IMR-90 (cell line): ENCODE data around the gene CH25H. TPM values are rescaled to one million over a fixed set of nuclear protein-coding genes. Genes with fewer than 3 reads are reported as not detected.

Experiments
- ATAC-seq: fragments of 200-7000 bp; cut with Tn5 transposase; 2 replicates; pipeline ENCODE4 v1.9.1; 2020; ENCODE audit warnings: low read depth, mild to moderate bottlenecking, moderate library complexity
- BruUV-seq: library from RNA; stranded (reverse); fragments of 400-500 nt; replicated peaks from 2 replicates; lab custom pipeline; 2021; lab: Mats Ljungman, UMichigan
- CTCF ChIA-PET: fragments of 300-600 bp; formaldehyde crosslinking; extraction: SDS; loops from one replicate; lab custom pipeline; 2021; ENCODE audit warnings: antibody characterized with exemption; lab: Yijun Ruan, JAX
- POLR2A ChIA-PET: fragments of 300-600 bp; sonication (Branson Sonifier 250); formaldehyde crosslinking; loops from one replicate; lab custom pipeline; 2022; ENCODE audit warnings: antibody characterized with exemption; ENCODE audit not compliant: unreplicated experiment; lab: Charles Lee
- DNase-seq: peaks from one replicate; pipeline ENCODE4 v3.0.0; 2013
- H2AFZ ChIP-seq: replicated peaks from 2 replicates; pipeline ENCODE3; 2013; ENCODE audit warnings: low read length, mild to moderate bottlenecking; ENCODE audit not compliant: poor library complexity
- H2AK5ac ChIP-seq: 2 replicates; pipeline ENCODE4 v1.6.1; 2013; ENCODE audit warnings: low read depth, low read length, inconsistent platforms
- H2AK9ac ChIP-seq: replicated peaks from 2 replicates; pipeline ENCODE3; 2013; ENCODE audit warnings: mild to moderate bottlenecking, low read depth, low read length, moderate library complexity; ENCODE audit not compliant: poor library complexity
- H2BK120ac ChIP-seq: 2 replicates; pipeline ENCODE4 v1.6.1; 2013; ENCODE audit warnings: low read depth, low read length, inconsistent platforms
- H2BK15ac ChIP-seq: 3 replicates; pipeline ENCODE4 v1.6.1; 2013; ENCODE audit warnings: low read depth, low read length, inconsistent platforms
- H2BK20ac ChIP-seq: 2 replicates; pipeline ENCODE4 v1.6.1; 2013; ENCODE audit warnings: low read depth, mild to moderate bottlenecking, inconsistent platforms, low read length, moderate library complexity
- H2BK5ac ChIP-seq: 2 replicates; pipeline ENCODE4 v1.6.1; 2013; ENCODE audit warnings: mild to moderate bottlenecking, low read depth, low read length, inconsistent platforms; ENCODE audit not compliant: poor library complexity, severe bottlenecking
- H3K14ac ChIP-seq: replicated peaks from 2 replicates; pipeline ENCODE4 v1.6.1; 2013; ENCODE audit warnings: low read depth, low read length, inconsistent platforms
- H3K18ac ChIP-seq: 2 replicates; pipeline ENCODE4 v1.6.1; 2013; ENCODE audit warnings: low read depth, low read length, control low read depth
- H3K23ac ChIP-seq: 2 replicates; pipeline ENCODE4 v1.6.1; 2013; ENCODE audit warnings: low read depth, low read length, inconsistent platforms
- H3K27ac ChIP-seq: 2 replicates; pipeline ENCODE4 v1.5.1; 2013; ENCODE audit warnings: mild to moderate bottlenecking, control low read depth, low read length; ENCODE audit not compliant: insufficient read depth
- H3K27me3 ChIP-seq: 2 replicates; pipeline ENCODE4 v1.6.1; 2013; ENCODE audit warnings: low read length; ENCODE audit not compliant: control insufficient read depth, insufficient read depth
- H3K36me3 ChIP-seq: 2 replicates; pipeline ENCODE4 v1.6.1; 2013; ENCODE audit warnings: low read length, mixed read lengths; ENCODE audit not compliant: control insufficient read depth, insufficient read depth
- H3K4ac ChIP-seq: 2 replicates; pipeline ENCODE4 v1.6.1; 2013; ENCODE audit warnings: low read depth, low read length, inconsistent platforms
- H3K4me1 ChIP-seq: 2 replicates; pipeline ENCODE4 v1.6.1; 2013; ENCODE audit warnings: low read length, mixed read lengths; ENCODE audit not compliant: control insufficient read depth, insufficient read depth
- H3K4me2 ChIP-seq: 2 replicates; pipeline ENCODE4 v1.6.1; 2013; ENCODE audit warnings: low read depth, mild to moderate bottlenecking, control low read depth, low read length, moderate library complexity
- H3K4me3 ChIP-seq: 2 replicates; pipeline ENCODE4 v1.5.1; 2013; ENCODE audit warnings: low read depth, mild to moderate bottlenecking, control low read depth, low read length, moderate library complexity; ENCODE audit not compliant: insufficient read depth
- H3K56ac ChIP-seq: 2 replicates; pipeline ENCODE4 v1.6.1; 2013; ENCODE audit warnings: low read length, inconsistent platforms; ENCODE audit not compliant: insufficient read depth; ENCODE audit errors: extremely low read depth
- H3K79me1 ChIP-seq, 2 experiments: 2 replicates each; pipeline ENCODE4 v1.6.1; 2013; ENCODE audit warnings: low read length in 2 of 2, inconsistent platforms in 1 of 2, low read depth in 1 of 2
- H3K9ac ChIP-seq: 2 replicates; pipeline ENCODE4 v1.6.1; 2013; ENCODE audit warnings: low read depth, low read length, control low read depth
- H3K9me1 ChIP-seq: 2 replicates; pipeline ENCODE4 v1.6.1; 2013; ENCODE audit warnings: low read length, inconsistent platforms; ENCODE audit not compliant: insufficient read depth
- H3K9me3 ChIP-seq: 2 replicates; pipeline ENCODE4 v1.6.1; 2013; ENCODE audit warnings: low read length; ENCODE audit not compliant: control insufficient read depth, insufficient read depth
- H4K20me1 ChIP-seq: 2 replicates; pipeline ENCODE4 v1.6.1; 2013; ENCODE audit warnings: low read length, inconsistent platforms; ENCODE audit not compliant: insufficient read depth
- H4K5ac ChIP-seq: 2 replicates; pipeline ENCODE4 v1.6.1; 2013; ENCODE audit warnings: mild to moderate bottlenecking, low read depth, low read length, control low read depth
- H4K8ac ChIP-seq, 2 experiments: 2 replicates each; pipeline ENCODE4 v1.6.1; 2013; ENCODE audit warnings: low read depth in 2 of 2, low read length in 2 of 2, control low read depth in 1 of 2, inconsistent platforms in 1 of 2
- H4K91ac ChIP-seq: 2 replicates; pipeline ENCODE4 v1.6.1; 2013; ENCODE audit warnings: low read depth, low read length, inconsistent platforms; ENCODE audit not compliant: insufficient read depth
- BHLHE40 ChIP-seq: fragments of 150-350 bp; IDR thresholded peaks from 2 replicates; pipeline ENCODE4 v1.6.1; 2016; ENCODE audit warnings: mild to moderate bottlenecking, low read depth, low read length
- CEBPB ChIP-seq: IDR thresholded peaks from 2 replicates; pipeline ENCODE4 v1.6.1; 2012; ENCODE audit warnings: low read depth, low read length, improper control_type of control experiment
- CHD1 ChIP-seq: IDR thresholded peaks from 2 replicates; pipeline ENCODE4 v1.6.1; 2012; ENCODE audit warnings: low read depth, low read length, improper control_type of control experiment
- FOS ChIP-seq: fragments of 150-350 bp; IDR thresholded peaks from 2 replicates; pipeline ENCODE4 v1.6.1; 2016; ENCODE audit warnings: low read depth, low read length
- MAFK ChIP-seq: IDR thresholded peaks from 2 replicates; pipeline ENCODE4 v1.6.1; 2012; ENCODE audit warnings: low read depth, low read length, improper control_type of control experiment
- MAZ ChIP-seq: IDR thresholded peaks from 2 replicates; pipeline ENCODE4 v1.6.1; 2012; ENCODE audit warnings: low read depth, mild to moderate bottlenecking, low read length, improper control_type of control experiment, moderate library complexity, borderline replicate concordance
- MXI1 ChIP-seq: IDR thresholded peaks from 2 replicates; pipeline ENCODE4 v1.6.1; 2012; ENCODE audit warnings: low read depth, mild to moderate bottlenecking, low read length, moderate library complexity, borderline replicate concordance
- NFE2L2 ChIP-seq: fragments of 150-350 bp; IDR thresholded peaks from 2 replicates; pipeline ENCODE4 v1.6.1; 2016; ENCODE audit warnings: low read depth, mild to moderate bottlenecking, low read length
- POLR2A ChIP-seq: IDR thresholded peaks from 2 replicates; pipeline ENCODE4 v1.6.1; 2012; ENCODE audit warnings: mild to moderate bottlenecking, low read depth, low read length
- RAD21 ChIP-seq: IDR thresholded peaks from 2 replicates; pipeline ENCODE4 v1.6.1; 2012; ENCODE audit warnings: low read length, improper control_type of control experiment
- RCOR1 ChIP-seq: IDR thresholded peaks from 2 replicates; pipeline ENCODE4 v1.6.1; 2012; ENCODE audit warnings: mild to moderate bottlenecking, low read length, improper control_type of control experiment; ENCODE audit not compliant: insufficient replicate concordance
- RFX5 ChIP-seq: IDR thresholded peaks from 2 replicates; pipeline ENCODE4 v1.8.0; 2012; ENCODE audit warnings: low read depth, mild to moderate bottlenecking, low read length, moderate library complexity
- SMC3 ChIP-seq: fragments of 150-350 bp; IDR thresholded peaks from 2 replicates; pipeline ENCODE4 v1.6.1; 2016; ENCODE audit warnings: low read depth, mild to moderate bottlenecking, antibody characterized with exemption, low read length, moderate library complexity
- WGBS, 2 experiments: methylation state at CpG; one replicate each; pipeline versions ENCODE4 v1.1.5 to v1.1.7; 2013; ENCODE audit warnings: missing lambda C conversion rate in 2 of 2; ENCODE audit not compliant: insufficient read length in 1 of 2; ENCODE audit errors: extremely low coverage in 2 of 2; 5-methylcytosine and 5-hydroxymethylcytosine counted together
- dilution Hi-C: fragments of 300-500 bp; cut with HindIII; formaldehyde crosslinking; loops from one replicate; pipeline ENCODE4 v1.14.3; 2018; ENCODE audit warnings: low sequenced_read_pairs; ENCODE audit not compliant: unreplicated experiment
- in situ Hi-C: fragments of 300-500 bp; cut with MboI; formaldehyde crosslinking; loops from 3 replicates; pipeline ENCODE4 v1.14.3; 2019; ENCODE audit warnings: low sequenced_read_pairs, inconsistent platforms, mixed read lengths
- intact Hi-C: fragments of 100-400 bp; cut with micrococcal nuclease; formaldehyde crosslinking; loops from 2 replicates; pipeline ENCODE4 v1.10.0; 2022
- polyA plus RNA-seq, 3 experiments: library from polyadenylated mRNA; depleted of rRNA; stranded (reverse); fragments of >200 nt; gene quantifications; 2 replicates each; pipeline ENCODE4 v1.2.3, GENCODE V29; 2012; ENCODE audit warnings: low replicate concordance in 1 of 3
- total RNA-seq: library from RNA; depleted of rRNA; stranded (reverse); fragments of >200 nt; gene quantifications from 2 replicates; pipeline ENCODE4 v1.2.3, GENCODE V29; 2012
- TF ChIP-seq, protein P1 (sequence below): fragments of 150-350 bp; IDR thresholded peaks from 2 replicates; pipeline ENCODE4 v1.6.1; 2016; ENCODE audit warnings: low read depth, mild to moderate bottlenecking, low read length, moderate library complexity, borderline replicate concordance
- TF ChIP-seq, protein P2 (sequence below): fragments of 150-350 bp; IDR thresholded peaks from 2 replicates; pipeline ENCODE4 v1.6.1; 2017; ENCODE audit warnings: mild to moderate bottlenecking, antibody characterized with exemption, low read length, low read depth
- TF ChIP-seq, protein P3 (sequence below): conservative IDR thresholded peaks from 2 replicates; pipeline ENCODE4 v1.5.1; 2012; ENCODE audit warnings: mild to moderate bottlenecking, low read depth, low read length, improper control_type of control experiment

CH25H gene
- total and polyA plus RNA-seq, 2 of the 4 experiments (the other 2 are of a cell fraction): 0.12 to 0.18 TPM

- Histone ChIP-seq H2AFZ (no peak overlapping the region), H2BK5ac (no peak overlapping the region), H3K27me3 (no peaks in the 10 kb centered on the region), H4K8ac (no peak overlapping the region), H3K4me3 (no peak overlapping the region), H3K18ac (no peak overlapping the region), H2BK20ac (no peak overlapping the region), H3K4me1 (peaks cover 6% of the 10 kb centered on the region; the same call in 1 of the 2 replicates), H4K91ac (no peak overlapping the region), H3K36me3 (no peaks in the 10 kb centered on the region), H3K9me3 (no peaks in the 10 kb centered on the region), H3K56ac (no peak overlapping the region), H3K9me1 (peaks cover 5% of the 10 kb centered on the region), H3K4ac (no peak overlapping the region), H2BK15ac (no peak overlapping the region), H2BK120ac (no peak overlapping the region), H4K5ac (no peak overlapping the region), H2AK9ac (no peak overlapping the region), H3K79me1 (no peaks in the 10 kb centered on the region), H3K14ac (no peak overlapping the region), H3K9ac (no peak overlapping the region), H3K27ac (no peak overlapping the region), H4K20me1 (no peaks in the 10 kb centered on the region), H3K4me2 (no peak overlapping the region), H3K23ac (no peak overlapping the region), H2AK5ac (no peak overlapping the region)
- ATAC-seq: no peak
- in situ Hi-C loops (no loop called here), dilution Hi-C loops (no loop called here), intact Hi-C loops (no loop called here)
- ChIA-PET CTCF (interaction anchor here (1.1 kb wide), 1 partner anchor 9 kb away, joined by 3 read pairs; no protein-coding TSS in a partner anchor), POLR2A (no interaction called here)
- TF ChIP-seq POLR2A (no peak), NFE2L2 (no peak), RFX5 (no peak), SMC3 (no peak), FOS (no peak), MXI1 (no peak), RAD21 (no peak), BHLHE40 (no peak), CHD1 (no peak), MAFK (no peak), MAZ (no peak), RCOR1 (no peak), CEBPB (no peak)
- TF ChIP-seq, protein P1, sequence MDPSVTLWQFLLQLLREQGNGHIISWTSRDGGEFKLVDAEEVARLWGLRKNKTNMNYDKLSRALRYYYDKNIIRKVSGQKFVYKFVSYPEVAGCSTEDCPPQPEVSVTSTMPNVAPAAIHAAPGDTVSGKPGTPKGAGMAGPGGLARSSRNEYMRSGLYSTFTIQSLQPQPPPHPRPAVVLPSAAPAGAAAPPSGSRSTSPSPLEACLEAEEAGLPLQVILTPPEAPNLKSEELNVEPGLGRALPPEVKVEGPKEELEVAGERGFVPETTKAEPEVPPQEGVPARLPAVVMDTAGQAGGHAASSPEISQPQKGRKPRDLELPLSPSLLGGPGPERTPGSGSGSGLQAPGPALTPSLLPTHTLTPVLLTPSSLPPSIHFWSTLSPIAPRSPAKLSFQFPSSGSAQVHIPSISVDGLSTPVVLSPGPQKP: no peak
- TF ChIP-seq, protein P2, sequence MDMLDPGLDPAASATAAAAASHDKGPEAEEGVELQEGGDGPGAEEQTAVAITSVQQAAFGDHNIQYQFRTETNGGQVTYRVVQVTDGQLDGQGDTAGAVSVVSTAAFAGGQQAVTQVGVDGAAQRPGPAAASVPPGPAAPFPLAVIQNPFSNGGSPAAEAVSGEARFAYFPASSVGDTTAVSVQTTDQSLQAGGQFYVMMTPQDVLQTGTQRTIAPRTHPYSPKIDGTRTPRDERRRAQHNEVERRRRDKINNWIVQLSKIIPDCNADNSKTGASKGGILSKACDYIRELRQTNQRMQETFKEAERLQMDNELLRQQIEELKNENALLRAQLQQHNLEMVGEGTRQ: no peak
- TF ChIP-seq, protein P3, sequence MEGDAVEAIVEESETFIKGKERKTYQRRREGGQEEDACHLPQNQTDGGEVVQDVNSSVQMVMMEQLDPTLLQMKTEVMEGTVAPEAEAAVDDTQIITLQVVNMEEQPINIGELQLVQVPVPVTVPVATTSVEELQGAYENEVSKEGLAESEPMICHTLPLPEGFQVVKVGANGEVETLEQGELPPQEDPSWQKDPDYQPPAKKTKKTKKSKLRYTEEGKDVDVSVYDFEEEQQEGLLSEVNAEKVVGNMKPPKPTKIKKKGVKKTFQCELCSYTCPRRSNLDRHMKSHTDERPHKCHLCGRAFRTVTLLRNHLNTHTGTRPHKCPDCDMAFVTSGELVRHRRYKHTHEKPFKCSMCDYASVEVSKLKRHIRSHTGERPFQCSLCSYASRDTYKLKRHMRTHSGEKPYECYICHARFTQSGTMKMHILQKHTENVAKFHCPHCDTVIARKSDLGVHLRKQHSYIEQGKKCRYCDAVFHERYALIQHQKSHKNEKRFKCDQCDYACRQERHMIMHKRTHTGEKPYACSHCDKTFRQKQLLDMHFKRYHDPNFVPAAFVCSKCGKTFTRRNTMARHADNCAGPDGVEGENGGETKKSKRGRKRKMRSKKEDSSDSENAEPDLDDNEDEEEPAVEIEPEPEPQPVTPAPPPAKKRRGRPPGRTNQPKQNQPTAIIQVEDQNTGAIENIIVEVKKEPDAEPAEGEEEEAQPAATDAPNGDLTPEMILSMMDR: no peak
- BruUV-seq: no TSS peak
- no CpG with 5 or more reads among the region's 3 CpGs for WGBS, 2 experiments
- DNase-seq: no peak
Measured at GRCh38 chr10:89241026-89241425, 33.9 kb upstream of the CH25H start.
